Ishikawa (cell line): ENCODE results near the gene NUMA1.
A peak's percentile ranks its signal among the peaks of the same experiment; 100 is the strongest.

Source experiments
- CEBPB ChIP-seq: IDR thresholded peaks from 2 replicates; pipeline ENCODE4 v1.6.1; 2012
- CREB1 ChIP-seq: IDR thresholded peaks from 2 replicates; pipeline ENCODE4 v1.6.1; 2012; ENCODE audit warnings: low read depth
- EGR1 ChIP-seq: IDR thresholded peaks from 2 replicates; pipeline ENCODE4 v1.6.1; 2012
- EP300 ChIP-seq: IDR thresholded peaks from 2 replicates; pipeline ENCODE4 v1.6.1; 2012; ENCODE audit warnings: borderline replicate concordance
- FOXM1 ChIP-seq: IDR thresholded peaks from 2 replicates; pipeline ENCODE4 v1.6.1; 2012; ENCODE audit warnings: low read depth, borderline replicate concordance
- NFIC ChIP-seq: IDR thresholded peaks from 2 replicates; pipeline ENCODE4 v1.6.1; 2012
- RAD21 ChIP-seq: IDR thresholded peaks from 2 replicates; pipeline ENCODE4 v1.6.1; 2012; ENCODE audit warnings: low read depth
- TAF1 ChIP-seq: IDR thresholded peaks from 2 replicates; pipeline ENCODE4 v1.6.1; 2012; ENCODE audit warnings: low read depth, mild to moderate bottlenecking
- TCF12 ChIP-seq: IDR thresholded peaks from 2 replicates; pipeline ENCODE4 v1.6.1; 2012; ENCODE audit warnings: low read depth
- TEAD4 ChIP-seq: IDR thresholded peaks from 2 replicates; pipeline ENCODE4 v1.6.1; 2012
- YY1 ChIP-seq: IDR thresholded peaks from 2 replicates; pipeline ENCODE4 v1.6.1; 2012; ENCODE audit warnings: low read depth
- ZBTB7A ChIP-seq: IDR thresholded peaks from 2 replicates; pipeline ENCODE4 v1.6.1; 2012; ENCODE audit warnings: low read depth
- TF ChIP-seq, protein P1 (sequence below): IDR thresholded peaks from 2 replicates; pipeline ENCODE4 v1.6.1; 2012; ENCODE audit warnings: low read depth, mild to moderate bottlenecking
- TF ChIP-seq, protein P2 (sequence below): IDR thresholded peaks from 2 replicates; pipeline ENCODE4 v1.6.1; 2012
- TF ChIP-seq, protein P3 (sequence below): IDR thresholded peaks from 2 replicates; pipeline ENCODE4 v1.6.1; 2012

NUMA1 gene

DNA sequence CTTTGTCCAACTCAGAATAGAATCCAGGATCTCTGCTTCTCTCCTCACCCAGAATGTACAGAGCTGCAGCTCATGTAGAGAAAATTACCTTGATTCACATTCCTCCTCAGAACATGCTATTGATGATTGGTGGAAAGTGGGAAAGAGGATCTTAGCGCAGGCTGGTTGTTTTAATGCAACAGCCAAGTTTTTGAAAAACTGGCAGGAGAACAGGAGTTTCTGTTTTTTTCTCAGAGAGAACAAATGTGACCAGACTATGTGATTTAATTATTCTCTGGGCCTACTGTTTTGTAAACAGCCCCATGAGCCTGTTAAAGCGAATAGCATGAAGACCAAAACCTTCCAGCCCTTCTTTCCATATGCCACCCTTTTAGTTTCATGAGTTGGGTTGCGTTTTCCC is 100.7 kb downstream of the NUMA1 start:
- TF ChIP-seq EP300 (no peak), TAF1 (no peak), EGR1 (no peak), FOXM1 (no peak)
- TF ChIP-seq, protein P1, sequence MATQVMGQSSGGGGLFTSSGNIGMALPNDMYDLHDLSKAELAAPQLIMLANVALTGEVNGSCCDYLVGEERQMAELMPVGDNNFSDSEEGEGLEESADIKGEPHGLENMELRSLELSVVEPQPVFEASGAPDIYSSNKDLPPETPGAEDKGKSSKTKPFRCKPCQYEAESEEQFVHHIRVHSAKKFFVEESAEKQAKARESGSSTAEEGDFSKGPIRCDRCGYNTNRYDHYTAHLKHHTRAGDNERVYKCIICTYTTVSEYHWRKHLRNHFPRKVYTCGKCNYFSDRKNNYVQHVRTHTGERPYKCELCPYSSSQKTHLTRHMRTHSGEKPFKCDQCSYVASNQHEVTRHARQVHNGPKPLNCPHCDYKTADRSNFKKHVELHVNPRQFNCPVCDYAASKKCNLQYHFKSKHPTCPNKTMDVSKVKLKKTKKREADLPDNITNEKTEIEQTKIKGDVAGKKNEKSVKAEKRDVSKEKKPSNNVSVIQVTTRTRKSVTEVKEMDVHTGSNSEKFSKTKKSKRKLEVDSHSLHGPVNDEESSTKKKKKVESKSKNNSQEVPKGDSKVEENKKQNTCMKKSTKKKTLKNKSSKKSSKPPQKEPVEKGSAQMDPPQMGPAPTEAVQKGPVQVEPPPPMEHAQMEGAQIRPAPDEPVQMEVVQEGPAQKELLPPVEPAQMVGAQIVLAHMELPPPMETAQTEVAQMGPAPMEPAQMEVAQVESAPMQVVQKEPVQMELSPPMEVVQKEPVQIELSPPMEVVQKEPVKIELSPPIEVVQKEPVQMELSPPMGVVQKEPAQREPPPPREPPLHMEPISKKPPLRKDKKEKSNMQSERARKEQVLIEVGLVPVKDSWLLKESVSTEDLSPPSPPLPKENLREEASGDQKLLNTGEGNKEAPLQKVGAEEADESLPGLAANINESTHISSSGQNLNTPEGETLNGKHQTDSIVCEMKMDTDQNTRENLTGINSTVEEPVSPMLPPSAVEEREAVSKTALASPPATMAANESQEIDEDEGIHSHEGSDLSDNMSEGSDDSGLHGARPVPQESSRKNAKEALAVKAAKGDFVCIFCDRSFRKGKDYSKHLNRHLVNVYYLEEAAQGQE = no peak
- TF ChIP-seq, protein P2, sequence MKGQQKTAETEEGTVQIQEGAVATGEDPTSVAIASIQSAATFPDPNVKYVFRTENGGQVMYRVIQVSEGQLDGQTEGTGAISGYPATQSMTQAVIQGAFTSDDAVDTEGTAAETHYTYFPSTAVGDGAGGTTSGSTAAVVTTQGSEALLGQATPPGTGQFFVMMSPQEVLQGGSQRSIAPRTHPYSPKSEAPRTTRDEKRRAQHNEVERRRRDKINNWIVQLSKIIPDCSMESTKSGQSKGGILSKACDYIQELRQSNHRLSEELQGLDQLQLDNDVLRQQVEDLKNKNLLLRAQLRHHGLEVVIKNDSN = no peak

DNA sequence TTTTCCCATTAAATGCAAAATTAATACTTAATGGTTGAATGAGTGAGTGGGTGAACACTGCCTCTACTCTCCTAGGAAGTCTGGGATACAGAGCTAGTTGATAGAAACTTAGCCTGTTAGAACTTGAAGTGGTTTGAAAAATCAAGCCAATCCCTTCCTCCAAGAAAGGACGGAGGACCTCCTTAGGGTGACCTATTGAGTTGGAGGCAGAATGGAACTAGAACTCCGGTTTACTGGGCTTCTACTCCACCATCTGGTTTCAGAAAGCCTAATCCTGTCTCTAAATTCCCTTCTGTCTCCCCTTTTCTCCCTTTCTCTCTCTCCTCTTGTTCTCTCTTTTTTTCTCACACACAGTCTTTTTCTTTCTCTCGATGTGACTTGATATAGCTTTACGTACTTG is 101.2 kb downstream of the NUMA1 start:
- TF ChIP-seq CREB1 (no peak), YY1 (no peak), NFIC (no peak), ZBTB7A (no peak), TAF1 (no peak), TCF12 (no peak), TEAD4 (no peak), FOXM1 (no peak), RAD21 (no peak), CEBPB (no peak), EP300 (no peak), EGR1 (no peak)
- TF ChIP-seq, protein P3, sequence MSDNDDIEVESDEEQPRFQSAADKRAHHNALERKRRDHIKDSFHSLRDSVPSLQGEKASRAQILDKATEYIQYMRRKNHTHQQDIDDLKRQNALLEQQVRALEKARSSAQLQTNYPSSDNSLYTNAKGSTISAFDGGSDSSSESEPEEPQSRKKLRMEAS = no peak
- TF ChIP-seq, protein P2 = no peak
- TF ChIP-seq, protein P1 = no peak

DNA sequence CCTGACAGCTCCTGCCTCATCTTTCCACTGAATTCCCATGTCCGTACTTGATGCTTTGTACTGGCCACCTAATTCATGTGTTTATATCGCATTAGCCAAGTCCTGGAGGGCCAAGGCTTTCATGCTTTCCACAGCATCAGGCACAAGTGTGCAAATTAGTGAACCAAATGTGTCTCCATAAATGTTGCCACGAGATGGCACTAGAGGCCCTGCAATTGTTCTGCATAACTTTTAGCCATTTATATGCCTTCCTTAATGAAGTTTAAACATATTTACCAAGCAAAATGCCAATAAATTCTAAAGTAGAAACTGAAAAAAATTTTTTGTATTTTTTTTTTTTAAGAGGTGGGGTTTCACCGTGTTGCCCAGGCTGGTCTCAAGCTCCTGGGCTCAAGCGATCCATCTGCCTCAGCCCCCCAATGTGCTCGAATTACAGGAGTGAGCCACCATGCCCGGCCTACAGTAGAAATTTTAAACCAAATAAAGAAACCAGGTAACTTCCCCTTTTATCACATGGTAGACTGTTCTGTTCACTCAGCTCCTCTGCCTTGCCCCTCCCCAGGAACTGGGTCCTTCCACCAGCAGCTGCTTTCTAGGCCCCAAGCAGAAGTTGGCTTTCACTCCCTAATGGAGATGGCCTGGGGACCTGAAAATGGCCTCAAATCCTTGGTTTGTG is 102.5 kb downstream of the NUMA1 start:
- TF ChIP-seq RAD21 = peak; percentile 75
- TF ChIP-seq TAF1 = no peak
- TF ChIP-seq NFIC = no peak

DNA sequence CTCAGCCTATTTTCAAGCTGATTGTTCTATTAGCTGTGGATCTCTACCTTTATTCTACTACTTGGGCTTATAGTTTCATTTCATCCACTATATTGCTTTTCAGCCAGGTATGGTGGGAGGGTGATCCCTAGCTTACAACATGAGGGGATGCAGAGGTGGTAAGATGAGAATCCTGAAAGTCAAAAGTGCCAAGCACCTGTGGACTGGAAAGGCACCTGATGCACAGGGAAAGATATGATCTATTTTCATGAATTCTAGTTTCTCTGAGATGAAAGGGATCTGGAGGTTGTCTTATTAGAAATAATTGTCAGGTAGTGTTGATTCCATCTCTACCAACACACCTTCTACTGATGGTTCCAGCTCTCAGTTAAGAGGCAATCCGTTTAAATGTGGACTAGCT is 103.3 kb downstream of the NUMA1 start:
- TF ChIP-seq NFIC = no peak
- no peak for TF ChIP-seq EP300
- TF ChIP-seq, protein P1 = no peak
- TF ChIP-seq, protein P2 = no peak
- TF ChIP-seq EGR1 = no peak
- no peak for TF ChIP-seq TCF12
- TF ChIP-seq YY1 = no peak
- TF ChIP-seq, protein P3 = no peak
- TF ChIP-seq RAD21 = no peak
- TF ChIP-seq ZBTB7A = no peak
- TF ChIP-seq FOXM1 = no peak
- no peak for TF ChIP-seq TAF1
- no peak for TF ChIP-seq CREB1
- no peak for TF ChIP-seq TEAD4
